ENCODE measurements around the gene PHKA1.

DNA sequence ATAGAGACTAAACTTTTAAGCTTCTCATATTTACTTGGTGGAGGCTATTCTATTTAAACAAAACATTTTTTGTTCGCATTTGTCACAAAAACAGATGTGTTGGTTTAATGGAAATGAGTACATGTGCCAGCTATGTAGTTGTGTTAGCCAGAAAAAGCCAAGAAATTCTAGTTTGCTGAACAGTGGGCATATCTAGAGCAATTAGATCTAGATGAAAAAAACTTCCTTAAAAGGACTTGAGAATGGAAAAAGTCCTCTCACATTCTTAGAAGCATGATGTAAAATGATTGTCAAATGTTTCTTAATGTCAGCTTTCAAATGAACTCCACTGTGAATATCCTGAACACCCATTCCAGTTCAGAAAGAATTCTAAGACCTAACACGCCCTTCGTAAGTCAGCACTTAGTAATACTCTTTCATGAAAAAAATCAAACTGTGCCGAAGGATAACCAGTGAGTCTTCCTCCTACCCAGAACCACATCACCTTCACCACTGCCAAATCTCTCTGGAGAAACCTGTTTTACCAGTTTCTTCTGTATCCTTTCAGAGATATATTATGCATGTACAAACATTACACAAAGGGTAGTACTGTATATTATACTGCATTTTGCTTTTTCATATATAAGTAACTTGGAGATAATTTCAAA lies 28.2 kb downstream of the PHKA1 start:
- TF ChIP-seq, protein P1, sequence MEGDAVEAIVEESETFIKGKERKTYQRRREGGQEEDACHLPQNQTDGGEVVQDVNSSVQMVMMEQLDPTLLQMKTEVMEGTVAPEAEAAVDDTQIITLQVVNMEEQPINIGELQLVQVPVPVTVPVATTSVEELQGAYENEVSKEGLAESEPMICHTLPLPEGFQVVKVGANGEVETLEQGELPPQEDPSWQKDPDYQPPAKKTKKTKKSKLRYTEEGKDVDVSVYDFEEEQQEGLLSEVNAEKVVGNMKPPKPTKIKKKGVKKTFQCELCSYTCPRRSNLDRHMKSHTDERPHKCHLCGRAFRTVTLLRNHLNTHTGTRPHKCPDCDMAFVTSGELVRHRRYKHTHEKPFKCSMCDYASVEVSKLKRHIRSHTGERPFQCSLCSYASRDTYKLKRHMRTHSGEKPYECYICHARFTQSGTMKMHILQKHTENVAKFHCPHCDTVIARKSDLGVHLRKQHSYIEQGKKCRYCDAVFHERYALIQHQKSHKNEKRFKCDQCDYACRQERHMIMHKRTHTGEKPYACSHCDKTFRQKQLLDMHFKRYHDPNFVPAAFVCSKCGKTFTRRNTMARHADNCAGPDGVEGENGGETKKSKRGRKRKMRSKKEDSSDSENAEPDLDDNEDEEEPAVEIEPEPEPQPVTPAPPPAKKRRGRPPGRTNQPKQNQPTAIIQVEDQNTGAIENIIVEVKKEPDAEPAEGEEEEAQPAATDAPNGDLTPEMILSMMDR (IDR thresholded peaks at IDR 0.05; ENCODE audit: low read length), result no peak
- TF ChIP-seq EZH2phosphoT487 (IDR thresholded peaks at IDR 0.05; ENCODE audit: low read length), result no peak
- no peak for TF ChIP-seq EZH2 (optimal IDR thresholded peaks at IDR 0.05; ENCODE audit: low read depth, low read length)
